GM21825 (cell line): ENCODE measurements around the gene FAM20B.

Experiments
- ATAC-seq: cut with Tn5 transposase; IDR thresholded peaks from one replicate; pipeline ENCODE4 v1.9.1; 2021; ENCODE audit warnings: mild to moderate bottlenecking, moderate library complexity; ENCODE audit not compliant: unreplicated experiment

Gene FAM20B

DNA sequence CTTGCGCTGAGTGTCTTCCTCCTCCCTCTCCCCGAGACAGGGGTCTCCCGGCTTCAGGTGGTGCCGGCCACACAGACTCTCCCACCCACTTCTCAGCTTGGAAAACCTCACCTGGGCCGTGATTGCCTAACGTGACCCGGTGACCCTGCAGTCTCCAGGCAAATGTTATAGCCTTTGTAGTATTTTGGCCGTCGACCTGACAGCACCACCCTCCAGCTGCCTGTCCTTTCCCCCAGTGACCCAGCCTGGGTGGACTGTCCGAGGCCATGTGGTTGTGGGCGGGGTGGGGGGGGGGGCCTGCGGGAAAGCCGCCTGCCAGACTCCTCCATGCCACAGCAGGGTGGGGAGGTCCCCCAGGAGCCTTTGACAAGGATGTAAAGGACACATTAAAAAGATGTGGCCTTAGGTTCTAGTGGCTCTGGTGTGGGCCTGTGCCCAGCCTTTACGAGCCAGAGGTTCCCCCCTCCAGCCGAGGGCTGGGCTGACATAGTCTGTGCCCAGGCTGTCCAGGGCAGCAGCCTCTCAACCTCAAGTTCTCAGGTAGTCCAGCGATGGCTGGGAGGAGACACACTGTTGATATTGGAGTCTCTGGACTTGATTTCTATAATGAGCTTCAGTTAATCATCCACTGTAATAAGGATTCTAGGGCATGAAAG lies 64.3 kb downstream of the FAM20B start:
- no peak for ATAC-seq

GRCh38 chr1:179090522-179090921 lies 64.8 kb downstream of the FAM20B start:
- ATAC-seq: no peak

DNA sequence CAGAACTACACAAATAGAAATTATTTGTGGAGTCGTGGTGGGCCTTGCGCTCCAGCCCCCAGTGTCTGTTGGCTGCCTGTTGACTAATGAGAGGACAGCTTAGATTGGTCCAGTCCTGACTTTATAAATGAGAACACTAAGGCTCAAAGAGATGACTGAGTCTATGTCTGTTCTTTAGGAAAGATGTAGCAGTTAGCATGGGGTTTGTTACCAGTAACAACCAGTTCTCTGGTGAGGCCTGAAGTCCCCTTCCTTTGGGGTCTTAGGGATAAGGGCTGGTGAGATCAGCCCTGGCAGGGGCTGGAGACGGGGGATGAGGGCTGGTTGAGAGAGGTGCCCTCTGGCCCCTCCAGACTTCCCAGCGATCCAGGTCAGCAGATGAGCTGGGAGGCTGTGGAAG lies 65.2 kb downstream of the FAM20B start:
- ATAC-seq: no peak

DNA sequence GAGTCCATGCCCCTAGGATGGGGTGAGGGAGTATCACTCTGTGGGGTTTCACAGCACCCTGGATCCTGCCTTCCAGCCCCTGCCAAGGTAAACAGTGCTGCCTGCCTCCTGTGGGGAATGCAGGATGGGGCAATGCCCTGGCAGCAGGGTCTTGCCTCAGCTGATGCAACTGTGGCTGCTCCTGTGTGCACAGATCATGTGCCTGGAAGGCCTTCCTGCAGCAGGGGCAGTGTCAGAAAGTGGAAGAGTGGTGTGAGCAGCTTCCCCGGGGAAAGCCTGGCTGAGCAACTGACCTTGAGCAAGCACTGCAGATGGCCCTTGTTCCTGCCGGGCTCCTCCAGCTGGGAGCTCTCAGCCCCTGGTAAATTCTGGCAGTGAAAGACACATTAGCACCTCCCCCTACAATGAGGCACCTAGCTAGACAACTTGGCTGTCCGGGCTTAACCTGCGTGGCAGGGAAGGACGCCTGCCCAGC lies 66.0 kb downstream of the FAM20B start:
- ATAC-seq: no peak

GRCh38 chr1:179092896-179093461 lies 67.3 kb downstream of the FAM20B start:
- ATAC-seq: no peak

DNA sequence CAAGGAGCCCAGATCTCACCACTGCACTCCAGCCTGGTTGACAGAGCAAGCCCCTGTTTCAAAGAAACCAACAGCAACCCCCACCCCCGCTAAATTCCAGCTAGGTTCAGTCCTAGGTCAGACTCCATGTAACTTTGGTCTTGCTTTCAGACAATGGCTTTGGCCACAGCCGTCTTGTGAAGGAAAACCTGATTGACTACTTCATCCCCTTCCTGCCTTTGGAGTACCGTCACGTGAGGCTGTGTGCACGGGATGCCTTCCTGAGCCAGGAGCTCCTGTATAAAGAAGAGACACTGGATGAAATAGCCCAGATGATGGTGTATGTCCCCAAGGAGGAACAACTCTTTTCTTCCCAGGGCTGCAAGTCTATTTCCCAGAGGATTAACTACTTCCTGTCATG lies 69.1 kb downstream of the FAM20B start:
- no peak for ATAC-seq

DNA sequence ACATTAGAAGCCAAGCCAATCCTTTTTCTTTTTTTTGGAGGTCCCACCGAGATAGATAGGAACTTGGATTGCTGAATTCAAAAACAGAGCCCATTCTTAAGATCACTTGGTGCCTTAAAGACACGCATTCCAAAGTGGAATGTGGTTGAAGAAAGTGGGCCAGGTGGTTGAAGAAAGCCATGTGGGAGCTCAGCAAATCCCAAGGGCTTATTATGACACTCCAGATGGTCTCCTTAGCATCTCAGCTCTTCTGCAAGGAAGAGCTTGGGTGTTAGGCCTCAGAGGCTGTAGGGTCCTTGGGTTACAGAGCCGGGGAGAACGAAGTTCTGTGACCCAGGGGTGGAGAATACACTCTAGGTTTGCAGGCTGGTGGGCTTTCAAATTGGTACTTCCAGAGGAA lies 69.7 kb downstream of the FAM20B start:
- no peak for ATAC-seq

DNA sequence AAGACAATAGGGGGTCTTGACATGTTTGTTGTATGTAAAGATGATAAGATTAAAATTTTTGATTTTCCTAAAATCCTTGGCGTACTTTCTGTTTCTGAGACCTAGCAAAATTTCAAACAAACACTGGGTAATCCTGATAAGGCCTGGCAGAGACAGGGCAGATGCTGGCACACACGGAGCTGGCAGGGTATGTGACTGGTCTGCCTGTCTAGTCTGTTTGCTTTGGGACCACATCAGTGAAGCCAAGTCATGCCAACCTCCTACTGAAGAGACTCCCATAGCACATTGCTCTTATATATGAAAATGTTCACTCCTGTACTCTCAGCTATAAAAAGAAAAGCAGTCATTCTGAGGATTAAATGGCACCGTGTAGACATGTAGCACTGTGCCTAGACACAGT lies 70.2 kb downstream of the FAM20B start:
- no peak for ATAC-seq

- ATAC-seq: no peak
These were observed 74.2 kb downstream of the FAM20B start for GRCh38 chr1:179099891-179100290.

DNA sequence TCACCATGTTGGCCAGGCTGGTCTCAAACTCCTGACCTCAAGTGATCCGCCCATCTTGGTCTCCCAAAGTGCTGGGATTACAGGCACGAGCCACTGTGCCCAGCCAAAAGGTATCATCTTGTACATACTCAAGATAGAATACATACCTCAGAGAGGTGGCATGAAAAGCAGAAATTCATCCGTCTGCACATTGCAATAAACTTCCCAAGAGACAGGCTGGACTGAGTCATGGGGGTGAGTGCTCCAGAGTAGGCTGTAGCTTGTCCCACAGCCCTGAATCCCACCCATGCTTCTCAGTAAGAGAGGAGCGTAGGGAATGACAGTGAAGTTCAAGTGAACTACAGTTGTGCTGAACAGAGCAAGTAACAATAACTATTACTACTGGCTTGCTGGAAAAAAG lies 75.9 kb downstream of the FAM20B start:
- ATAC-seq: no peak

DNA sequence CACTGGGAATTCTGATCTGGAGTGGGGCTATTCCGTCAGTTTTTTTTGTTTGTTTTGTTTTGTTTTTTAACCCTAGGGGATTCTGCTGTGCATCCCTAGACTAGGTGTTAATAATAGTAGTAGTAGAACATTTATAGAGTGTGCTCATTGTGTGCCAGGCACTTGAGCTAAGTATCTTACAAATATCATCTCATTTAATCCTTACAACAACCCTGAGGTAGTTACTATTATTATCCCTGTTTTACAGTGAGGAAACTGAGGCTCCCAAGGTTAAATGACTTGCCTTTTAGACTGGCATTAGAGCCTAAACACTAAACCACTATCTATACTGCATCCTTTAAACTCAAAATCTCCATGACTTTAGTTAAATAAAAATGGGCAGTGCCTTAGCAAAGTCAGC lies 78.3 kb downstream of the FAM20B start:
- no peak for ATAC-seq

DNA sequence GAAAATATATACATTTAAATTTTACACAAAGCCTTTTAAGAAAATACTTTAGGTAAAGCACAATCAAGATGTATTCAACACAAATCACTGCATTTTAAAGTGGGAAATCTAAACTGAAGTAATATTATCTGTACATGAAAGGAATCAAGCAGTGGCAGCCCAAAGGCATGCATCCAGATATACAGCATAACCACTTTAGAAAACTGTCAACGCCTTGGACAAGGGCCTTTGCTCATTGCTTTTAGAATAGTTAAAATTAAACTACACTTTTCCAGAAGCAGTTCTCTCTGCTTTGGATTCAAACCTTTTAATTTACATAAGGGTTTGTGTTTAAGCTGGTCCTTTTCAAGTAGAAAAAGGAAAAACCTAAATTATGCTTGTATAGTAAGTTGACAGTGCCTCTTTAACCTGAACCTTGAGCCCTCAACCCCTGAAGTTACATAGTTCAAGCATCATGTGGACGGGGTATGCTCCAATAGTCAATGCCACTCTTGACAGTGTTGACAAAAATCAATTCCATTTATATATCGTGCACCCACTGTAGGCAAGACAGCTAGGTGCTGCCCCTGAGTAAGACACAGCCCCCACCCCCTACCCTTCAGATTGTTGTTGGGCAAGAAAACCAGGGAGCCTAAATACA lies 79.0 kb downstream of the FAM20B start:
- ATAC-seq: no peak

DNA sequence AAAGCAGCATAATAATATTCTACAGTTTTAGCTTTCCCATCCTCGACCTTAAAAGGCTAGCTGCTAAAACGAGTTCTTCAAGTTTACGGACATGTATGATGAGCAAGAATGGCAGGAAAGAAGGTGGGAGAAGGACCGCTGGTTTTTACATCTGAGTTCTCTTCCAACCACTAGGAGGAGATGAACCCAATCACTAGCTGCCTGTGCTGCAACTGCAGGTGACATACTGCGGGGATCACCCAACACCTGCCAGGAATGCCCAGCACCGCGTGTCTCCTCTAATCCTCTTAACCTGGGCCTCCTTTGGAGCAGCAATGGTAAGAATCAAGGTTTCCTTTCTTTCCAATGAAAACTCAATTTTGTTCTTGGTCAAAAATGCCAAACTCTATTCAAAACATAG lies 79.7 kb downstream of the FAM20B start:
- ATAC-seq: no peak

DNA sequence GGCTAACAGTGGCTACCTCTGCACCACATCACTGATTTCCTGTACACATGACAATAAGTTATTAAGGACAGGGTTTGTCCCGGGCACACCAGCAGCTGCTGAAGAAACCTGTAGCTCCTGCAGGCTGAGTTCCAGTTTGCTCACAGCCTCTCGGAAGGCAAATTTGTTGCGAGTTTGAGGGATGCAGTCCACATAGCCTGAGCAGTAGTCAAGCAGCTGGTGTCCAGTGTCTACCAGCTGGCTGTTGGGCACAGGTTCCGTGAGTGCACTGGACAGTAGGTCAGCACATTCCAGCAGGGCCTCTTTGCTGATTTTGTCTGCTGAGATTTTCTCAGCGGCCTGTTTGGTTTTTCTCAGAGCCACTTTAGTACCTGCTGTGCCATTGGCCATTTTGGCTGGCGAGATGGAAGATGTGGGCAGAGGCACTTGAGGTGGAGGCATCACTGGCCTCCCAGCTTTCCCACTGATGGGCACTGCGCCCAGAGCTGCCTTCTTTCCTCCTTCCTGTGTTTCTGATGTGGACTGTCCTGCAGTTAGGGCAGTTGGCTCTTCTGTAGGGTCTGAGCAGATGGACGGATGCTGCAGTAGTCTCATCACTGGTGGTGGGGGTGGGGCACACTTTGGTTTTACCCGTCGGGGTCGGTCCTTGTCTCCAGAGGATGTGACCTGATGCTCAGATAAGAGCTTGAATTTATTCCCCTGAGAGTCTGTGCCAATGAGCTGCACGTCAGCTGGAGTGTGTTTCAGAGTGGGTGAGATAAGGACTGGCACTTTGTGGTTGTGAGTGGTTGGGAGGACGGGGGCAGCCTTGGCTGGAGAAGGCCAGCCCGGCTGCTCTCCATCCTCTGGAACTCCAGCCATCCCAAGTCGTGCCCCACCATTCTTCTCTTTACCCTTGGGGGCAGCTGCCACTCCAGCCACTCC lies 82.3 kb downstream of the FAM20B start:
- no peak for ATAC-seq

- no peak for ATAC-seq
These were observed 83.0 kb downstream of the FAM20B start for GRCh38 chr1:179108644-179109043.

GRCh38 chr1:179115181-179115580 lies 89.5 kb downstream of the FAM20B start:
- ATAC-seq: no peak

- ATAC-seq: no peak
These were observed 93.8 kb downstream of the FAM20B start for GRCh38 chr1:179119513-179119912.

- ATAC-seq: no peak
These were observed 95.0 kb downstream of the FAM20B start for GRCh38 chr1:179120736-179121135.

DNA sequence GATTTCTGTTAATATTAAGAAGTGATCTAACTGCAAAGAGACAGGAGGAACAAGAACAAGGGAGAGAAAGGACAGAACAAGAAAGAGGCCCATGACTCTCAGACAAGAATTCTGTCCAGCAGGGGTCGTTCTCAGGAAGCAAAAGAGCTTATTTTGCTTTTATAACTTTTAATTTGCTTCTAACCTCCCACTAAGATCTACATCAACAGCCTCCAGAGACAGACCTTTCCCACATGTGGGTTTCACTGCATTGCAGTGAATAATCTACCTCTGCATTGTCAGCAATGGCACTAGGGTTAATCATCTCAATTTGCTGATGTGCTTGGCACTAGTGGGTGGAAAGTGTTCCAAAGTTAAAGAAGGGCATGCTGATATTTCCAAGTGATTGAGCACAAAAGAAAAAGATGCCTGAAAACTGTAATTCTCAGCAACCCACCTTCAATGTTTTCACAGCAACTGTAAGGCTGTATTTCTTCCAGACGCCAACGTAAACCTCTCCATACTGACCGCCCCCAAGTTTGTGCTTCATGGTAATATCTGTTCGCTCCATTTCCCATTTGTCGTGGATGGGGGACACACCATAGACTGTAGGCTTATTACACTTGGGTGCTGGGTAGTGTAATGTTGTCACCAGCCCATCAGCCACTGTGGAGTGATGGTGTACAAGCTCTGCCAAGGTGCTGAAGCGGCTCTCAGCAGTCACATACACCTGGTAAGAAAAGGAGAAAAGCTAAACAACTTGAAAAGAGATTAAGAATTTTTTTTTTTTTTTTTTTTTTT lies 95.7 kb downstream of the FAM20B start:
- no peak for ATAC-seq

- no peak for ATAC-seq
These were observed 99.2 kb downstream of the FAM20B start for GRCh38 chr1:179124873-179125272.
